Activated T-helper 17 cell treated with anti-CD3 and anti-CD28 coated beads, Interleukin-2, amount 50 U/mL, for 72 hours (primary cell): ENCODE data around the gene WDR31. TPM values are rescaled to one million over a fixed set of nuclear protein-coding genes. Genes with fewer than 3 reads are reported as not detected.
"Not testable (repeated sequence)": the region's sequence is repeated elsewhere in the genome, so short reads cannot be mapped to it uniquely, and the experiment has no call there.

Experiments used
- ATAC-seq: fragments of 150-1000 bp; cut with Tn5 transposase; replicated peaks from 2 replicates; pipeline ENCODE4 v1.10.0; 2021; ENCODE audit warnings: mild to moderate bottlenecking, moderate library complexity
- H3K27ac Mint-ChIP-seq: one replicate; pipeline ENCODE4 v1.8.0; 2022; ENCODE audit warnings: mixed read lengths
- H3K27me3 Mint-ChIP-seq: one replicate; pipeline ENCODE4 v1.8.0; 2022; ENCODE audit warnings: mixed read lengths
- H3K36me3 Mint-ChIP-seq: one replicate; pipeline ENCODE4 v1.8.0; 2022; ENCODE audit warnings: low read depth, mild to moderate bottlenecking, mixed read lengths
- H3K4me1 Mint-ChIP-seq: one replicate; pipeline ENCODE4 v1.8.0; 2022; ENCODE audit warnings: mixed read lengths
- H3K4me3 Mint-ChIP-seq: one replicate; pipeline ENCODE4 v1.8.0; 2022; ENCODE audit warnings: mild to moderate bottlenecking, mixed read lengths
- H3K9me3 Mint-ChIP-seq: one replicate; pipeline ENCODE4 v1.8.0; 2022; ENCODE audit warnings: mixed read lengths
- total RNA-seq, 2 donors: library from RNA; stranded (reverse); gene quantifications; one replicate each; pipeline ENCODE4 v1.2.3, GENCODE V29; 2022

Gene WDR31
- total RNA-seq, 2 donors from 2014 or later, result 1.6 to 2.2 TPM

GRCh38 chr9:113373676-113374392 lies 33.8 kb upstream of the WDR31 start:
- H3K4me3 Mint-ChIP-seq, result no peak overlapping the region
- H3K36me3 Mint-ChIP-seq, result peaks cover 29% of the 10 kb centered on the region
- H3K4me1 Mint-ChIP-seq, result peaks cover 14% of the 10 kb centered on the region
- no peak for ATAC-seq
- no peak overlapping the region for H3K27ac Mint-ChIP-seq
- no peaks in the 10 kb centered on the region for H3K9me3 Mint-ChIP-seq
- no peaks in the 10 kb centered on the region for H3K27me3 Mint-ChIP-seq

DNA sequence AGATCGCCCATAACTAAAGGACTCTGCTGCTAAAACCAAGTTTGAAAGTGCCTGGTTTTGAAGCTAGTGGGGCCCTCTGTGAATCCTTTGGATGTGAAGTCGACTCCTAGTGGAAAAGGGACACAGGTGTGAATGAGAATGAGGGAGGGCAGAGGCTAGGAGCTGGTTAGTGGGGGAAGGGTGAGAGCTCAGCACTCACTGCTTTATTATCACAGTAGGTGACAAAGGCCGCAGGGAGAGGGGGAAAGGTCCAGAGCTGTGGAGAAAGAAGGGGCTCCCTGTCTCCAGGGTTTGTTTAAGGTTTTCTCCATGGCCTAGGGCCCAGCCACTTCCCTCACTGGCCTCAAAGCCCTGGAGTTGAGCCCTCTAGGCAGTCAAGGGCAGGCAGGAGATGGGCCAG lies 33.2 kb upstream of the WDR31 start:
- Mint-ChIP-seq H3K4me1 (peaks cover 14% of the 10 kb centered on the region), H3K9me3 (no peaks in the 10 kb centered on the region), H3K36me3 (peaks cover 29% of the 10 kb centered on the region), H3K27me3 (no peaks in the 10 kb centered on the region), H3K27ac (peak overlapping the region; percentile 1), H3K4me3 (no peak overlapping the region)
- ATAC-seq, result no peak

DNA sequence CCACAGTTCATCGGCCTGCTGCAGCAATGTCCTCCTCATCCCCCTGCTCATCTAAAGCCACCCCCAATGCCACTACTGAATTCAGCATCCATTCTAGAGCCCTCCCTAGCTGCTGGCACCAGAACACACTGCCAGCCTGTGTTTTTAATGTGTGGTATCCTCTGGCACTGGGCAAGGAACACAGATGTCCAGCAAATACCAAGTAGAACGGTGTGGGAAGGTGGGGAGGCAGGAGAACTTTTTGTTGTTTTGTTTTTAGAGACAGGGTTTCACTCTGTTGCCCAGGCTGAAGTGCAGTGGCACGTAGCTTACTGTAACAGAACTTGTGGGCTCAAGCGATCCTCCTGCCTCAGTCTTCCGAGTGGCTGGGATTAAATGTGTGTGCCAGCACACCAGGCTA lies 32.0 kb upstream of the WDR31 start:
- no peak overlapping the region for H3K27ac Mint-ChIP-seq
- H3K9me3 Mint-ChIP-seq, result no peaks in the 10 kb centered on the region
- peaks cover 29% of the 10 kb centered on the region for H3K36me3 Mint-ChIP-seq
- peaks cover 14% of the 10 kb centered on the region for H3K4me1 Mint-ChIP-seq
- H3K4me3 Mint-ChIP-seq, result no peak overlapping the region
- ATAC-seq, result no peak
- H3K27me3 Mint-ChIP-seq, result no peaks in the 10 kb centered on the region

DNA sequence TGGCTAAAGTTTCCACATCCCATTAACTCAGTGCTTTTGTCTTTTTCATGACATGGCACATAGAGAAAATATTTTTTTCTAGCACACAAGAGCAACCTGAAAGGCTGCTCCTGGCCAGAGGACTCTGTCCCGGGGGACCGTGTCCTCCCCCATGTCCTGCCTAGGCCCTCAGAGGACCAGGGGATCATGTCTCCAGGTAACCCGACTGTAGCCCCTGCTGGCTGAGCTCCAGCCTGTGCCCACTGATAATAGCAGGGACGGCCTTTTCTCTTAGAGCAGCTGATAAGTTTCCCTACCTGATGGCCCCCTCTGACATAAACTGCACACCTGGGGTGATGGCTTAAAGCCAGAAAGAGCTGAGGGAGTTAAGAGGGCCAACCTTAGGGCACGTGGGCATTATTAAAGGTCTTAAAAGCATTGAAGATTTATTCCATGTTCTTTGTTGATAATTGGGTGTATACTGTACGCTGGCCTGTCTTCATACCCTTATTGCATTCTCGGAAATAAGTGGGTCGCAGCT lies 30.8 kb upstream of the WDR31 start:
- peaks cover 29% of the 10 kb centered on the region for H3K36me3 Mint-ChIP-seq
- no peak for ATAC-seq
- H3K27ac Mint-ChIP-seq, result no peak overlapping the region
- peaks cover 14% of the 10 kb centered on the region for H3K4me1 Mint-ChIP-seq
- H3K9me3 Mint-ChIP-seq, result no peaks in the 10 kb centered on the region
- H3K4me3 Mint-ChIP-seq, result no peak overlapping the region
- H3K27me3 Mint-ChIP-seq, result no peaks in the 10 kb centered on the region

GRCh38 chr9:113369855-113370140 lies 29.7 kb upstream of the WDR31 start:
- Mint-ChIP-seq H3K9me3 (no peaks in the 10 kb centered on the region), H3K4me3 (no peak overlapping the region), H3K27ac (no peak overlapping the region), H3K27me3 (no peaks in the 10 kb centered on the region), H3K4me1 (peaks cover 6% of the 10 kb centered on the region), H3K36me3 (peaks cover 18% of the 10 kb centered on the region)
- no peak for ATAC-seq

DNA sequence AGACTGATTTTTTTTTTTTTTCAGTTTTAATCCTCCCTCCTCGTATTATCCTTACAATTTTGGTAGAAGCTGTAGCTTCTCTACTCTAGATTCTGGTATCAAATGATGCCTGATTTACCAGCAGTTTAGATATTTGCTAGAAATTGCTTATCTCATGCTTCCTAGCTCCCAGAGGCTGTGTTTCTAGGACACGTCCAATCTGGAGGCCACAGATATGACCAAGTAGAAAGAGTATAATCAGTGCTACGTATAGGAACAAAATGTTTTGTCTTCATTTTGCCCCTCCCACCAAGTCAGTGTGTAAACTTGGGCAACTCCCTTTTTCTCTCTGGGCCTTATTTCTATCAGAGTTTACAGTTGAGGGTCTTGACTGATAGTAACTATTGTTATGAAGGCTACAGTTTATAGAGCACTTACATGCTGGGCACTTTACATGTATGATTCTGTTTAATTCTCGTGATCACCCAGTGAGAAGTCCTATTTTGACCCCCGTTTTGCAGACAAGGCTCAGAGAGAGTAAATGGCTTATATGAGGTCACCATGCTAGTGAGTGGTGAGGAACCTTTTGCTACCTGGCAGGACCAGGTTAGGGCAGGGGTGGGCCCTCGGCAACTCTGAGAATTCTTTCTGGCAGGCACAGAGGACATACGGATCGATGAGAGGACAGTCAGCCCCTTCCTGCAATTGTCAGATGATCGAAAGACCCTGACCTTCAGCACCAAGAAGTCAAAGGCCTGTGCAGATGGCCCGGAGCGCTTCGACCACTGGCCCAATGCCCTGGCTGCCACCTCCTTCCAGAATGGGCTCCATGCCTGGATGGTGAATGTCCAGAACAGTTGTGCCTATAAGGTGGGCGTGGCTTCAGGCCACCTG lies 29.1 kb upstream of the WDR31 start:
- Mint-ChIP-seq H3K9me3 (no peaks in the 10 kb centered on the region), H3K36me3 (peaks cover 12% of the 10 kb centered on the region), H3K4me1 (no peaks in the 10 kb centered on the region), H3K27ac (no peak overlapping the region), H3K27me3 (no peaks in the 10 kb centered on the region), H3K4me3 (no peak overlapping the region)
- ATAC-seq, result no peak

- Mint-ChIP-seq H3K27me3 (no peaks in the 10 kb centered on the region), H3K36me3 (peaks cover 9% of the 10 kb centered on the region), H3K9me3 (no peaks in the 10 kb centered on the region), H3K4me3 (no peak overlapping the region), H3K27ac (no peak overlapping the region), H3K4me1 (no peaks in the 10 kb centered on the region)
- no peak for ATAC-seq
These were observed 28.4 kb upstream of the WDR31 start for GRCh38 chr9:113368348-113368981.

DNA sequence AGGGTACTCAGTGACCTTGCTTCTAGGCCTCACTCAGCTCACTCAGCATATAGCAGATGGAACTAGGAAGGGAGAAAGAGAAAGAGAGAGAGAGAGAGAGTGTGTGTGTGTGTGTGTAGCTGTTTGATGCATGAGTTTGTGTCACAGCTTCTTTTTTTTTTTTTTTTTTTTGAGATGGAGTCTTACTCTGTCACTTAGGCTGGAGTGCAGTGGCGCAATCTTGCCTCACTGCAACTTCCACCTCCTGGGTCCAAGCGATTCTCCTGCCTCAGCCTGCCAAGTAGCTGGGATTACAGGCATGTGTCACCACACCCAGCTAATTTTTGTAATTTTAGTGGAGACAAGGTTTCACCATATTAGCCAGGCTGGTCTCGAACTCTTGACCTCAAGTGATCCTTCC lies 25.6 kb upstream of the WDR31 start:
- peaks cover 13% of the 10 kb centered on the region for H3K4me1 Mint-ChIP-seq
- not testable (repeated sequence) for H3K36me3 Mint-ChIP-seq, H3K27ac Mint-ChIP-seq, H3K4me3 Mint-ChIP-seq, H3K9me3 Mint-ChIP-seq, H3K27me3 Mint-ChIP-seq, ATAC-seq

GRCh38 chr9:113364951-113365350 lies 24.9 kb upstream of the WDR31 start:
- H3K4me3 Mint-ChIP-seq, result no peak overlapping the region
- no peak overlapping the region for H3K27ac Mint-ChIP-seq
- peaks cover 13% of the 10 kb centered on the region for H3K4me1 Mint-ChIP-seq
- H3K9me3 Mint-ChIP-seq, result no peaks in the 10 kb centered on the region
- ATAC-seq, result no peak
- H3K36me3 Mint-ChIP-seq, result peaks cover 6% of the 10 kb centered on the region
- H3K27me3 Mint-ChIP-seq, result no peaks in the 10 kb centered on the region

DNA sequence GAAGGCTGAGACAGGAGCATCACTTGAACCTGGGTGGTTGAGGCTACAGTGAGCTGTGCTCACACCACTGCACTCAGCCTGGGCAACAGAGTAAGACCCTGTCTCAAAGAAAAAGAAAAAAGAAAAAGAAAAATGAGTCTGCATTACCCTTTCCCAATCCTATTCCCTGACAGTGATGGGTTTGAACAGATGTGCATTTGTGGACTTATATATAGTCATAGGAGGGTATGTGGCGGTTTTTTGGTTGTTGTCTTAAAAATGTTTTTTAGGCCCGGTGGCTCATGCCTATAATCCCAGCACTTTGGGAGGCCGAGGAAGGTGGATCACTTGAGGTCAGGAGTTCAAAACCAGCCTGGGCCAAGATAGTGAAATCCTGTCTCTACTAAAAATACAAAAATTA lies 23.3 kb upstream of the WDR31 start:
- H3K36me3 Mint-ChIP-seq, result peaks cover 11% of the 10 kb centered on the region
- no peak for ATAC-seq
- no peak overlapping the region for H3K27ac Mint-ChIP-seq

DNA sequence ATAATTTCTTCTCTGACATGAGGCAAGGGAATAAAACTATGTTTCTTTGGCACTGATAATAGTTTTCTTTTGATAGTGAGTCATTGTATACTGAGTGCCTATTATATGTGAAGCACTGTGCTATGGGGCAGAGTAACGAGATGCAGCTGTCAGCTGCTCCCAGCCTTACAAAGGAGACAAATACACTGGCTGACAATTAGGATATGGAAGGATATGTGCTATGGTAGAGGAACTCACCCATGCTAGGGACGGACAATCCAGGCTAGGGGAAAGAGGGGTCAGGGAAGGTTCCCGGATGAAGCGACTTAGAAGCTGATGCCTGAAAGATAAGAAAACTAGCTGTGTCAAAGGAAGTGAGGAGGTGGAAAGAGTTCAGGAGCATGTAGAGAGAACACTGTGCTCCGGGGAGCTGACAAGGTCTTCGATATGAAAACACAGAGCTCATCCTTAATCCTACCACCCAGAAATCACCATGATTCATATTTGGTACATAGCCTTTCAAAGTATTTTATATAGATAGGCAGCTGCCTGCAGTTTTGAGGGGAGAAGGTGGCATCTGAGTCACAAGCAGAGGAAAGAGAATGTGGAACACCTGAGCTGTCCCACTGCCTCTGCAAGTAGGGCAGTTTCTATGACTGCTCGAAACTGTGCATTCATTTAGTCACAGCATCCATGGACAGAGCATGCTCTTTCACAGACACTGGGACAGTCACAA lies 21.4 kb upstream of the WDR31 start:
- peak; percentile 97 for ATAC-seq
- Mint-ChIP-seq H3K36me3 (peaks cover 18% of the 10 kb centered on the region), H3K9me3 (no peaks in the 10 kb centered on the region), H3K27me3 (peaks cover 6% of the 10 kb centered on the region), H3K27ac (peak overlapping the region; percentile 85), H3K4me1 (peaks cover 18% of the 10 kb centered on the region), H3K4me3 (peak overlapping the region; percentile 54)

More for the DNA sequence above, 23.3 kb upstream of the WDR31 start:
- Mint-ChIP-seq H3K4me3 (no peak overlapping the region), H3K27me3 (no peaks in the 10 kb centered on the region), H3K9me3 (no peaks in the 10 kb centered on the region), H3K4me1 (peaks cover 13% of the 10 kb centered on the region)

DNA sequence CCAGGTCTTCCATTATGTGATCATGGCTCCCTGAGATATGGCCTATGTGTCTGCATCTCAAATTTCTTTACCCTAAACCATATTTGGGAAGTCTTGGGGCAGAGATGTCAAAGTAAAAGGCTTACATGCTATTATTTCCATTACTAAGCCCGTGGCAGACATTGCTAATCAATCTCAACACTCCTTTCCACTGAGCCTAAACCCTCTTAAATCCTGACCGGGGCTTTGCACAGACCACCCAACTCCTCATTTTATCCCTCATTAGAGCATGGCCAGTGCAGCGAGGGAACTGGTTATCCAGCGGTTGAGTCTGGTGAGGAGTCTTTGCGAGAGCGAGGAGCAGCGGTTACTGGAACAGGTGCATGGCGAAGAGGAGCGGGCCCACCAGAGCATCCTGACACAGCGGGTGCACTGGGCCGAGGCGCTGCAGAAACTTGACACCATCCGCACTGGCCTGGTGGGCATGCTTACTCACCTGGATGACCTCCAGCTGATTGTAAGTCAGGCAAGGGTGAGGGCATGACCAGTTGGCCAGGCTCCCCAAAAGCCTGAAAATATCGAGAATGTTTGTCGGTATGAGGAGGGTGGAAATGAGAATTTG lies 20.3 kb upstream of the WDR31 start:
- peaks cover 27% of the 10 kb centered on the region for H3K36me3 Mint-ChIP-seq

DNA sequence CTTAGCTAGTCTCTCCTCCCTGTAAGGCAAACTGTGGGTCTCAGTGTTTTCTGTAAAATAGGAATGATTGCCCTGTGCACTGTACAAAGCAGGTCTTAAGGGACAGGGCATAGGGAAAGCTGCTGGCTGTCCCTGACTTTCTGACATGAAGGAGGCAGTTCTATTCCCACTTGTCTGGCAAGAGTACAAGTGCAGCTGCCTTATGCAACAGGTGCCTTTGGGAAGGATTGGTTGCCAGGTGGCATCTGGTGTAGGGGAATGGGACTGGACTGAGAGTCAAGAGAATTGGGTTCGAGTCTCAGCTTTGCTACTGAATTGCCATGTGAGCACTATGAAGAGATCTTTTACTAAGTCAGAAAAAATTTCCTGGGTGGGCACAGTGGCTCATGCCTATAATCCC lies 19.3 kb upstream of the WDR31 start:
- H3K9me3 Mint-ChIP-seq, result no peaks in the 10 kb centered on the region
- H3K4me1 Mint-ChIP-seq, result peaks cover 19% of the 10 kb centered on the region
- no peak for ATAC-seq
- no peak overlapping the region for H3K27ac Mint-ChIP-seq
- peaks cover 32% of the 10 kb centered on the region for H3K36me3 Mint-ChIP-seq
- H3K4me3 Mint-ChIP-seq, result no peak overlapping the region
- peaks cover 7% of the 10 kb centered on the region for H3K27me3 Mint-ChIP-seq

More for the DNA sequence above, 20.3 kb upstream of the WDR31 start:
- H3K27ac Mint-ChIP-seq, result no peak overlapping the region
- H3K9me3 Mint-ChIP-seq, result no peaks in the 10 kb centered on the region
- no peak for ATAC-seq
- H3K27me3 Mint-ChIP-seq, result peaks cover 7% of the 10 kb centered on the region
- no peak overlapping the region for H3K4me3 Mint-ChIP-seq
- H3K4me1 Mint-ChIP-seq, result peaks cover 19% of the 10 kb centered on the region
